Astrocyte of the cerebellum (primary cell): Measurements from ENCODE around the gene FOXI3.

Source experiments
- DNase-seq: peaks from one replicate; pipeline ENCODE4 v3.0.0-alpha.2; 2011; ENCODE audit warnings: low read depth
- H3K4me3 ChIP-seq: 2 replicates; pipeline ENCODE4 v1.5.1; 2011; ENCODE audit warnings: mild to moderate bottlenecking, low read depth, low read length, moderate library complexity
- CTCF ChIP-seq: IDR thresholded peaks from 2 replicates; pipeline ENCODE4 v1.5.1; 2012; ENCODE audit warnings: low read length, low read depth, moderate library complexity, mild to moderate bottlenecking; ENCODE audit errors: missing control alignments
- in situ Hi-C: cut with HindIII; loops from 2 replicates; pipeline ENCODE4 v1.10.0; 2017; ENCODE audit warnings: low sequenced_read_pairs

Gene FOXI3

DNA sequence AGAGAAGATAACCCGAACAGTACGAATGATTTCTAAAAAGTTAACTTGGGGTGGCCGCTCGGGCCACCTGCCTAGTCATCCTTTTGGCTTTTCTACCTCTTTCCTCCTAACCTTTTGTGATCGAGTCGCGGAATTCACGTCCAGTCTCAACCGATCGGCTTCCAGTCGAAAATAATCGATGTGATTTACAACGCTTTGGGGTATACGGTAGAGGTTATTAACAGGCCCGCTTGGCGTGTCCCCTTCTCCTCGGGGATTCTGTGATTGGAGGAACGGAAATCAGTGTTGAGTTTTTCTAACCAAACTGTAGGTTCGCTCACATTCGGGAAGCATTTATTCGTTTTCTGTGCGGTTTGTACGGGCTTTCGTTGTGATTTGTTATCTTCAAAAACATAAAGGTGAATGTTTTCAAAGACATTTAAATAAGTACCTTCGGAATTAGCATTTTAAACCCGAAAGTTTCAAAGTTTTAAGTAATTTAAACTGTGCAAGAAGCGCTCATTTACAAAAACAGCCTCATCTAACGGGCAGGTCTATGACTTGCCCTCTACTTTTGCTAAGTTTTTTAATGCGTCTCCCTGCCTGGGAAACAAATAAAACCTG, 588 bp upstream of the FOXI3 start:
- in situ Hi-C loops: no loop called here
- TF ChIP-seq CTCF: no peak
- no peak for DNase-seq
- no peak overlapping the region for H3K4me3 ChIP-seq

GRCh38 chr2:88451811-88452564, 505 bp downstream of the FOXI3 start:
- no peak overlapping the region for H3K4me3 ChIP-seq
- in situ Hi-C loops: no loop called here
- no peak for DNase-seq
- TF ChIP-seq CTCF: no peak

- in situ Hi-C loops: no loop called here
These were observed 1.3 kb downstream of the FOXI3 start for GRCh38 chr2:88450925-88451810.

DNA sequence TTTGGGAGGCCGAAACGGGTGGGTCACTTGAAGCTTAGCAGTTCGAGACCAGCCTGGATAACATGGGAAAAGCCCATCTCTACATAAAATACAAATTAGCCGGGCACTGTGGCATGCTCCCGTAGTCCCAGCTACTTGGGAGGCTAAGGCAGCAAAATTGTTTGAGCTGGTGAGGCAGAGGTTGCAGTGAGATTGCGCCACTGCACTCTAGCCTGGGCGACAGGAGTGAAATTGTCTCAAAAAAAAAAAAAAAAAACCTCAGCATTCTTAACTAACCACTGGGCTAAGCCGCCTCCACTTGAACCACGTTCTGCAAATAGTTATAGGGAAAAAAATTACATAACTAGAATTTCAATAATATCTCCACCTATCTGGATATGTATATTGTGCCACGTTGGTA, 2.3 kb downstream of the FOXI3 start:
- no peak overlapping the region for H3K4me3 ChIP-seq
- no peak for DNase-seq
- TF ChIP-seq CTCF: no peak
- in situ Hi-C loops: no loop called here

More at GRCh38 chr2:88450925-88451810, 1.3 kb downstream of the FOXI3 start:
- no peak for DNase-seq
- no peak overlapping the region for H3K4me3 ChIP-seq
- no peak for TF ChIP-seq CTCF

GRCh38 chr2:88448248-88448647, 4.2 kb downstream of the FOXI3 start:
- no peak for TF ChIP-seq CTCF
- in situ Hi-C loops: no loop called here
- no peak overlapping the region for H3K4me3 ChIP-seq
- DNase-seq: no peak

DNA sequence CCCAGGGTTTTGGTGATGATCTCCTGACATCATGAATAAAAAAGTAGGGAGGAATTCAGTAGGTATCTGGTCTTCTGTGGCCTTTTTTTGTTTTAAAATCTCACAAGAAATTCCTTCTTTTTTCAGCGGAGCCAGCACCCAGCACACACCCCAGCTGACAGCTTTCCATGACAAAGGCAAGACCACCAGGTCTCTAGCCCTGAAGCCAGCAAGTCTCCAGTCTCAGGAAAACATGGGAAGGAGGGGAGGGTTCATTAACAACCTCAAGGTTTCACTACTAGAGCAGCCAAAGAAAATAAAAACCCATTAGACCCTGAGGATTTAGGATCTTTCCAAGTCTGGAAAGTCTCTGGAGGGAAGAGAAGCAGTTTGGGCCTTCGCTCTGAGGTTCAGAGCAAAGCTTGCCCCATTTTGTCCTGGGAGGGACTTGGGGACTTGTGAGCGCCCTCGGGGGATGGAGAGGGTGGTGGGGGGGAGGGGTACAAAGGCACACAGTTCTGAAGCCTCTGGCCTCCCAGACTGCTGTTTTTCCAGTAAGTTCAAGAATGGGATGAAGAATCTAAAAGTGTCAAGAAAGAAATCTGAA, 9.0 kb downstream of the FOXI3 start:
- in situ Hi-C loops: no loop called here
- TF ChIP-seq CTCF: no peak

More for the DNA sequence above, 9.0 kb downstream of the FOXI3 start:
- no peak overlapping the region for H3K4me3 ChIP-seq
- no peak for DNase-seq
